AML-193 (cell line): ENCODE data around the gene SPATS1.
A peak's percentile ranks its signal among the peaks of the same experiment; 100 is the strongest.
"Not testable (repeated sequence)": the region's sequence is repeated elsewhere in the genome, so short reads cannot be mapped to it uniquely, and the experiment has no call there.

Source experiments
- DNase-seq, 2 experiments: peaks; one replicate each; lab custom pipeline; 2025; lab: John Stamatoyannopoulos, UW

Gene SPATS1

GRCh38 chr6:44341095-44341890 lies 1.2 kb upstream of the SPATS1 start:
- no peak for DNase-seq

GRCh38 chr6:44342052-44342451 lies 398 bp upstream of the SPATS1 start:
- peak; percentile 49 to 54 for DNase-seq

GRCh38 chr6:44346818-44347217 lies 4.4 kb downstream of the SPATS1 start:
- not testable (repeated sequence) for DNase-seq

- no peak for DNase-seq
Measured at GRCh38 chr6:44349904-44350649, 7.6 kb downstream of the SPATS1 start.

- DNase-seq: not testable (repeated sequence)
Measured at GRCh38 chr6:44350650-44350994, 8.2 kb downstream of the SPATS1 start.

- no peak for DNase-seq
Measured at GRCh38 chr6:44352259-44352658, 9.8 kb downstream of the SPATS1 start.

GRCh38 chr6:44353336-44353735 lies 10.9 kb downstream of the SPATS1 start:
- no peak for DNase-seq

- DNase-seq: no peak
Measured at GRCh38 chr6:44355640-44356039, 13.2 kb downstream of the SPATS1 start.

- no peak for DNase-seq
Measured at GRCh38 chr6:44356487-44356886, 14.0 kb downstream of the SPATS1 start.

GRCh38 chr6:44359973-44360372 lies 17.5 kb downstream of the SPATS1 start:
- DNase-seq: no peak

GRCh38 chr6:44361947-44362346 lies 19.5 kb downstream of the SPATS1 start:
- no peak for DNase-seq

- no peak for DNase-seq
Measured at GRCh38 chr6:44363377-44363926, 21.0 kb downstream of the SPATS1 start.

GRCh38 chr6:44366781-44367180 lies 24.3 kb downstream of the SPATS1 start:
- no peak for DNase-seq

- DNase-seq: no peak
Measured at GRCh38 chr6:44367681-44368080, 25.2 kb downstream of the SPATS1 start.

GRCh38 chr6:44373051-44373450 lies 30.6 kb downstream of the SPATS1 start:
- no peak for DNase-seq

- DNase-seq: no peak
Measured at GRCh38 chr6:44373787-44374186, 31.3 kb downstream of the SPATS1 start.

- DNase-seq: no peak
Measured at GRCh38 chr6:44375071-44375470, 32.6 kb downstream of the SPATS1 start.

GRCh38 chr6:44377484-44377883 lies 35.0 kb downstream of the SPATS1 start:
- DNase-seq: no peak

- no peak for DNase-seq
Measured at GRCh38 chr6:44377971-44378370, 35.5 kb downstream of the SPATS1 start.

GRCh38 chr6:44381739-44382138 lies 39.3 kb downstream of the SPATS1 start:
- peak; percentile 98 to 99 for DNase-seq

GRCh38 chr6:44386364-44386928 lies 44.0 kb downstream of the SPATS1 start:
- no peak for DNase-seq

GRCh38 chr6:44386929-44387345 lies 44.5 kb downstream of the SPATS1 start:
- no peak for DNase-seq
